ENCODE results near the gene SLC6A4.
A peak's percentile ranks its signal among the peaks of the same experiment; 100 is the strongest.

SLC6A4 gene

DNA sequence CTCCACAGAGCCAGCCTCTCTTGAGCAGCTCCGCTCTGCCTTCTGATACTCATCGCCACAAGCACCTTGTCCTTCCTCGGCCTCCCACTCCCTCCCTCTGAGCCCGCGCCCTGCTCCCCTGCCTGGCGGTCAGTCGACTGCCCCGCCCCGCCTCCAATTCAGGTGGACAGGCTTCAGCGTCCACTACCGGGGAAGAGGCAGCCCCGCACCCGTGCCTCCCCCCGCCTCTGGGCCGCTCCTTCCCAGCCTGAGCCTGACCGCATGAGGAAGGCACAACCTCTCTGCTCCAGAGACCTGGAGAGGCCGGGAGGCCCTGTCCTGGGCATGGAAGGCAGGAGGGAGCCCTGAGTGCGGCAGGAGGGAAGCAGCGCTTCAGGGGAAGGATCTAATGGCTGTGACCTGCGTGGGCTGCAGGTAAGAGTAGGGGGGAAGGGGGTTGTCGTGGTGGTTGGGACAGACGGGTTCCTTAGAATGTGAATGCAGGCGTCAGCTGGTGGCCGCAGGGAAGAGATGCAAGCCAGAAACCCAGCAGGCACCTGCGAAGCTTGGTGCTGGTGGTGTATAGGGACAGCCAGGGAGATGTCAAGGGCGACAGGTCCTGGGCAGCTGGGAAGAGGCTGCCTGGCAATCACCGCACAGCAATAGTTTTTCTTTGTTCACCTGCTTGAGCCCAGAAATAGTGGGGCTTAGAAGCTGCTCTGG, 3.0 kb upstream of the SLC6A4 start:
- no peak for DNase-seq
- no peaks in the 10 kb centered on the region for H3K36me3 ChIP-seq (replicated peaks)
- no peak overlapping the region for H3K27ac ChIP-seq
- in situ Hi-C loops (cut with HindIII; ENCODE audit: low pct_ligation_motif_present, low sequenced_read_pairs), result no loop called here
- TF ChIP-seq, protein P1, sequence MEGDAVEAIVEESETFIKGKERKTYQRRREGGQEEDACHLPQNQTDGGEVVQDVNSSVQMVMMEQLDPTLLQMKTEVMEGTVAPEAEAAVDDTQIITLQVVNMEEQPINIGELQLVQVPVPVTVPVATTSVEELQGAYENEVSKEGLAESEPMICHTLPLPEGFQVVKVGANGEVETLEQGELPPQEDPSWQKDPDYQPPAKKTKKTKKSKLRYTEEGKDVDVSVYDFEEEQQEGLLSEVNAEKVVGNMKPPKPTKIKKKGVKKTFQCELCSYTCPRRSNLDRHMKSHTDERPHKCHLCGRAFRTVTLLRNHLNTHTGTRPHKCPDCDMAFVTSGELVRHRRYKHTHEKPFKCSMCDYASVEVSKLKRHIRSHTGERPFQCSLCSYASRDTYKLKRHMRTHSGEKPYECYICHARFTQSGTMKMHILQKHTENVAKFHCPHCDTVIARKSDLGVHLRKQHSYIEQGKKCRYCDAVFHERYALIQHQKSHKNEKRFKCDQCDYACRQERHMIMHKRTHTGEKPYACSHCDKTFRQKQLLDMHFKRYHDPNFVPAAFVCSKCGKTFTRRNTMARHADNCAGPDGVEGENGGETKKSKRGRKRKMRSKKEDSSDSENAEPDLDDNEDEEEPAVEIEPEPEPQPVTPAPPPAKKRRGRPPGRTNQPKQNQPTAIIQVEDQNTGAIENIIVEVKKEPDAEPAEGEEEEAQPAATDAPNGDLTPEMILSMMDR (IDR thresholded peaks at IDR 0.05; ENCODE audit: low read depth, low read length, missing control alignments), result no peak
- H3K4me3 ChIP-seq (ENCODE audit: low read depth, low read length), result no peak overlapping the region
- H3K27me3 ChIP-seq (replicated peaks), result peaks cover 41% of the 10 kb centered on the region

DNA sequence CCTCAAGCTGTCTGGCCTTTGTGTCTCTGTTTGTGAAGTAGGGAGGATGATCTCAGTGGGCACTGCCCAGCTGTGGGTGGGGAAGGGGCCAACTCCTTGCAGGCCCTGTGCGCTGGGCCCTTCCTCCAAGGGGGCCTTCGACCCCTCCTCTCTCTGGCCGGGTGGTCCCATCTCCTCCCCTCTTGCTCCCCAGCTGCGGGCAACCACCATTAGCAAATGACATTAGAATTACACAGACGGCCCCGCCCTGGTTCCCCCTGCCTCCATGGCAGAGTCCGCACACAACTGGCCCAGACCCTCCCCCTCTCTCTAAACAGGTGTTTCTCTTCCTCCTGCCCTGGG, 2.5 kb upstream of the SLC6A4 start:
- H3K4me3 ChIP-seq (ENCODE audit: low read depth, low read length), result no peak overlapping the region
- no peaks in the 10 kb centered on the region for H3K36me3 ChIP-seq (replicated peaks)
- DNase-seq, result no peak
- TF ChIP-seq, protein P1 (IDR thresholded peaks at IDR 0.05; ENCODE audit: low read depth, low read length, missing control alignments), result no peak
- H3K27me3 ChIP-seq (replicated peaks), result peaks cover 43% of the 10 kb centered on the region
- no peak overlapping the region for H3K27ac ChIP-seq
- in situ Hi-C loops (cut with HindIII; ENCODE audit: low pct_ligation_motif_present, low sequenced_read_pairs), result no loop called here

- TF ChIP-seq, protein P1 (IDR thresholded peaks at IDR 0.05; ENCODE audit: low read depth, low read length, missing control alignments), result no peak
- in situ Hi-C loops (cut with HindIII; ENCODE audit: low pct_ligation_motif_present, low sequenced_read_pairs), result no loop called here
- H3K27me3 ChIP-seq (replicated peaks), result peaks cover 46% of the 10 kb centered on the region
- H3K4me3 ChIP-seq (ENCODE audit: low read depth, low read length), result no peak overlapping the region
- H3K36me3 ChIP-seq (replicated peaks), result no peaks in the 10 kb centered on the region
- no peak overlapping the region for H3K27ac ChIP-seq
- no peak for DNase-seq
Observed at GRCh38 chr17:30237296-30238002, 2.0 kb upstream of the SLC6A4 start.

- H3K4me3 ChIP-seq (ENCODE audit: low read depth, low read length), result no peak overlapping the region
- no peaks in the 10 kb centered on the region for H3K36me3 ChIP-seq (replicated peaks)
- TF ChIP-seq, protein P1 (IDR thresholded peaks at IDR 0.05; ENCODE audit: low read depth, low read length, missing control alignments), result peak; percentile 60
- DNase-seq, result no peak
- in situ Hi-C loops (cut with HindIII; ENCODE audit: low pct_ligation_motif_present, low sequenced_read_pairs), result no loop called here
- peaks cover 49% of the 10 kb centered on the region for H3K27me3 ChIP-seq (replicated peaks)
- H3K27ac ChIP-seq, result no peak overlapping the region
Observed at GRCh38 chr17:30236766-30237165, 1.3 kb upstream of the SLC6A4 start.

- Histone ChIP-seq H3K27me3 (replicated peaks) (peaks cover 49% of the 10 kb centered on the region), H3K4me3 (ENCODE audit: low read depth, low read length) (no peak overlapping the region), H3K27ac (no peak overlapping the region), H3K36me3 (replicated peaks) (no peaks in the 10 kb centered on the region)
- in situ Hi-C loops (cut with HindIII; ENCODE audit: low pct_ligation_motif_present, low sequenced_read_pairs), result no loop called here
- TF ChIP-seq, protein P1 (IDR thresholded peaks at IDR 0.05; ENCODE audit: low read depth, low read length, missing control alignments), result no peak
- no peak for DNase-seq
Observed at GRCh38 chr17:30236297-30236624, 764 bp upstream of the SLC6A4 start.
